GM12875 (cell line): ENCODE results near the gene EPHA4.

Source experiments
- H3K4me3 ChIP-seq: one replicate; pipeline ENCODE4 v1.5.1; 2011; ENCODE audit warnings: low read depth, low read length, control low read depth
- CTCF ChIP-seq: IDR thresholded peaks from 2 replicates; pipeline ENCODE4 v1.5.1; 2011; ENCODE audit warnings: low read depth, mild to moderate bottlenecking, control low read depth, inconsistent platforms, low read length, moderate library complexity, borderline replicate concordance; ENCODE audit not compliant: insufficient read depth

EPHA4 gene

GRCh38 chr2:221467610-221468009 lies 104.5 kb downstream of the EPHA4 start:
- no peak overlapping the region for H3K4me3 ChIP-seq
- no peak for TF ChIP-seq CTCF

- H3K4me3 ChIP-seq: no peak overlapping the region
- TF ChIP-seq CTCF: no peak
Measured at GRCh38 chr2:221466744-221467143, 105.4 kb downstream of the EPHA4 start.

DNA sequence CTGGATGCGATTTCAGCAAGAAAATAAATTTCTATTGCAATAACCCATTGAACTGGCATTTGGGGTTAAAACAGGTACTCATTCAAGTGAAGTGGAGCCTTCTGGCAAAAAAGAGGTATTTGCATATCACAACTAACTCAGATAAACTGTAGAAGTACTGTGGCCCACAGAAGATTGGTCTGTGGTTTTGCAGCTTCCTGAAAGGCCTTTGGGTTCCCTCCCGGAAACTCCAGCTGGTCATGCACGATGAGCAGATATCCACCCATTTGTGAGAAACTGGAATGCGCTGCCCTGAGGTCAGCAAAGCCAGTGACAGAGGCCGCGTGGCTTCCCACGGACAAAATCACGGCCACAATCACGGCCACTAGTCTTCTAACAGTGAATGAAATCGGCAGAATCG lies 106.3 kb downstream of the EPHA4 start:
- H3K4me3 ChIP-seq: no peak overlapping the region
- no peak for TF ChIP-seq CTCF

DNA sequence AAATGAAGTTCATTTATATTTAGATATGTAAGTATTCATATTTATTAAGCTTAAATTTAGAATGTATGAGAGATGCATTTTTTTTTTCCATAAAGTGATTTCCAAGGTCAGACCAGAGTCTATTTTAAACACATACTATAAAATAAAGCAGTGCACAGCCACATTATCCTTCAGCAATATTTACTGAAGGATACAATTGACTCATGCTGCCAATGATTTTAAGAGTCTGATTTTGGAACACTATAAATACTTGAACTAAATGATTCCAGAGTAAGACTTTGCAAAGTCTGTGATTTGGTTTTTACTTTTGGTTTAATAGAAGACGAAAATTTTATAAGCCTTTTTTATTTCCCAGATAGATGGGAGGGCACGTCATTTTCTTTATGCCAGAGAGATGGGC lies 107.1 kb downstream of the EPHA4 start:
- no peak overlapping the region for H3K4me3 ChIP-seq
- no peak for TF ChIP-seq CTCF

DNA sequence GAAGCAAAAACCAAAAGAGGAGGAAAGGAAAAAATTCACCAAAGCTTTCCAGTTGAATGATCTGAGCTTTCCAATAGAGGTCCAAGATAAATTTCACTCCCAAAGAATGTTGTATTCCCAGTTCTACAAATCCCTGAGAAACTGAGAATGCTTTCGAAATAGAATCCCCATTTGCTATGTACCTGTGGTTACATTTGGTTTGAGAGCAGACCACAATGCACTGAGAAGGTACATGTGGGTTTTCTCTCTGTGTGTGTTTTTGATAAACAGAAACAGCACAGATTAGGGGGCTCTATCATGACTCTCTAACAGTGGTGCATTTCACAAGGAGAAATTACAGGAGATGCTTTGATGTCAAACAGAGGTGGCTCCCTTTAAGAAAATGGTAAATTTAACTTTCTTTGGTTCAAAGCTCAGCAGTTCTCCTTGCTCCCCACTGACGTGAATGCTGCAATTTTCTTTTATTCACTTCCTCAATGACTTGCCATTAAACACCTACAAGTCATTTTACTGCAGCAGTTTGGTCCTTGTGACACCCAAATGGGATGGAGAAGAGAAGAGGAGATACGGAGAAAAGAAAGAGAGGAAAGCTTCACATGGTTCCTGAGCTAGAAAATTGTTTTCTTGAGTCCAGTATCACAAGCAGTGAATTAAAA lies 108.7 kb downstream of the EPHA4 start:
- no peak for TF ChIP-seq CTCF
- no peak overlapping the region for H3K4me3 ChIP-seq

- TF ChIP-seq CTCF: no peak
- no peak overlapping the region for H3K4me3 ChIP-seq
Measured at GRCh38 chr2:221461901-221462300, 110.2 kb downstream of the EPHA4 start.

DNA sequence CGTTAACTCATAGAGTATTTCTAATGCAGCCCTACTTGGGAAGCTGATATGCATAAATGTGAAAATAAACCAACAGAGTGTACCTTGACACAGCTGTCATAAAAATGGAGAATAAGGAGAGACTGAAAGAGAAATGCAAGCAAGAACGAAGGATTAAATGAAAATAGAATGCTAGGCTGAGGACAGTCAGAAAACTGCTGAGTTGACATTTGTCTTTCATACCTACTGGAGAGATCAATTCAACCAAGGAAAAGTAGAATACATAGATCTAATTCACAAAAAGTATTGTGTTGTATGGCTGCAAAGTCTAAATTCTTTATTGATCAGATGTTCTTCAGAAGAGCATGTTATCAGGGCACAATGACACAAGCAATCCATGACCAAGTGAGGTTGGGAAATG lies 112.0 kb downstream of the EPHA4 start:
- no peak for TF ChIP-seq CTCF
- no peak overlapping the region for H3K4me3 ChIP-seq
